ENCODE data around the gene IQCN.
A peak's percentile ranks its signal among the peaks of the same experiment; 100 is the strongest.

IQCN gene

DNA sequence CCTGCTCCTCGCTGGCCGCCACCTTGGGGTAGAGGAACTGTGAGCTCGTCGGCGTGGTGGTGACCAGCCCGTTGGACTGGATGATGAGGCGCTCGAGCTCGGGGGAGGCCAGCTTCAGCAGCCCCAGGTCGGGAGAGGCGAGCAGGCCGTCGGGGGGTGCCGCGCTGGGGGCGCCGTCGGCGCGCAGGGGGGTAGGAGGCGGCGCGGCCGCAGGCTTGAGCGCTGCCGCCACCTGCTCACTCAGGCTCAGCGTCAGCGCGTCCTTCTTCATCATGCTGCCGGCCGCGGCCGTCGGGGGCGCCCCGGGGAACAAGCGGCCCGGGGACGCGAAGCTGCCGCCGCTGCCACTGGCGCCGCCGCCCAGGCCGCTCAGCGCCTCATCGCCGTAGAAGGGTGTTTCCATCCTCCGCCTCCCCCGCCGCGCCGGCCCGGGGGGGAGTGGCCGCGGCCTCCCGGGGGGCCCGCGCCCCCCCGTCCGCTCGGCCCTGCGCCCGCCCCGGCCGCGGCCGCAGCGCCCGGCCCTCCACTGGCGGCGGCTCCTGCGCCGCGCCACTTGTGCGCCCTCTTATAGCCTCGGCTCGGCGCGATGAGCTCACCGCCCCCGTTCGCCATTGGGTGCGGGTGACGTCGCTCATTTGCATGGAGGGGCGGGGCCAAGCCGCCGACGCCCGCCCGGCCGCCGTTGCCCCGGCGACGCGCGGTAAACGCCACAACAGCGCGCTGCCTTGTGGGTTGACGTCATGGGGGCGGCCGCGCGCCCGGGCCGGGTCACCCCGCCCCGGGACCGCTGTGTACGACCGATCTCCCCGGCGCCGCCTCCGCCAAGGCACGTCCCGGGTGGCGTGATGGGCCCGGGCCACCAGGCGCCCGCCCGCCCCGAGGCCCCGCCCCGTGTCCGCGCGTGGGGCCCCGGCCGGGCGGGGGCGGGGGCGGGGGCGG, 7.1 kb upstream of the IQCN start, which contains the start of gene JUND (continued):
- TF ChIP-seq ZNF529 (tag by site-specific recombination; IDR thresholded peaks at IDR 0.05; ENCODE audit: insufficient replicate concordance) = no peak
- TF ChIP-seq ZNF692 (tag by site-specific recombination; IDR thresholded peaks at IDR 0.05) = no peak
- TF ChIP-seq ZNF561 (tag by site-specific recombination; IDR thresholded peaks at IDR 0.05; ENCODE audit: borderline replicate concordance) = peak; percentile 58; the same call in 1 of the 2 replicates
- no peak for TF ChIP-seq ZBTB10 (tag by site-specific recombination; IDR thresholded peaks at IDR 0.05)
- TF ChIP-seq ZNF76 (tag by site-specific recombination; IDR thresholded peaks at IDR 0.05; ENCODE audit: borderline replicate concordance, low read depth) = peak; percentile 86
- TF ChIP-seq, protein P1, sequence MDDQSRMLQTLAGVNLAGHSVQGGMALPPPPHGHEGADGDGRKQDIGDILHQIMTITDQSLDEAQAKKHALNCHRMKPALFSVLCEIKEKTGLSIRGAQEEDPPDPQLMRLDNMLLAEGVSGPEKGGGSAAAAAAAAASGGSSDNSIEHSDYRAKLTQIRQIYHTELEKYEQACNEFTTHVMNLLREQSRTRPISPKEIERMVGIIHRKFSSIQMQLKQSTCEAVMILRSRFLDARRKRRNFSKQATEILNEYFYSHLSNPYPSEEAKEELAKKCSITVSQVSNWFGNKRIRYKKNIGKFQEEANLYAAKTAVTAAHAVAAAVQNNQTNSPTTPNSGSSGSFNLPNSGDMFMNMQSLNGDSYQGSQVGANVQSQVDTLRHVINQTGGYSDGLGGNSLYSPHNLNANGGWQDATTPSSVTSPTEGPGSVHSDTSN (CRISPR knock-in tag; IDR thresholded peaks at IDR 0.05) = peak; percentile 92
- TF ChIP-seq HOXC10 (CRISPR knock-in tag; IDR thresholded peaks at IDR 0.05) = peak; percentile 25; the same call in 1 of the 2 replicates
- TF ChIP-seq ZNF280C (tag by site-specific recombination; IDR thresholded peaks at IDR 0.05) = no peak
- no peak for TF ChIP-seq ZNF266 (tag by site-specific recombination; IDR thresholded peaks at IDR 0.05; ENCODE audit: low read depth)
- TF ChIP-seq SP3 (tag by site-specific recombination; IDR thresholded peaks at IDR 0.05) = peak; percentile 66
- TF ChIP-seq ZNF660 (tag by site-specific recombination; IDR thresholded peaks at IDR 0.05) = peak; percentile 56; the same call in 1 of the 2 replicates
- TF ChIP-seq ZNF544 (tag by site-specific recombination; IDR thresholded peaks at IDR 0.05) = no peak
- no peak for TF ChIP-seq ZNF433 (tag by site-specific recombination; IDR thresholded peaks at IDR 0.05; ENCODE audit: low read depth)
- TF ChIP-seq PATZ1 (tag by site-specific recombination; IDR thresholded peaks at IDR 0.05) = no peak; the same call in 1 of the 2 replicates
- TF ChIP-seq ZNF510 (tag by site-specific recombination; IDR thresholded peaks at IDR 0.05; ENCODE audit: insufficient replicate concordance) = no peak
- peak; percentile 63; the same call in 1 of the 2 replicates for TF ChIP-seq KLF8 (tag by site-specific recombination; IDR thresholded peaks at IDR 0.05)
- no peak for TF ChIP-seq ZNF48 (tag by site-specific recombination; IDR thresholded peaks at IDR 0.05)
- TF ChIP-seq ZNF521 (tag by site-specific recombination; IDR thresholded peaks at IDR 0.05) = no peak
- TF ChIP-seq ZNF2 (tag by site-specific recombination; IDR thresholded peaks at IDR 0.05) = no peak
- TF ChIP-seq ZNF248 (tag by site-specific recombination; IDR thresholded peaks at IDR 0.05) = no peak
- no peak for TF ChIP-seq SP7 (tag by site-specific recombination; IDR thresholded peaks at IDR 0.05)
- no peak for TF ChIP-seq ZSCAN4 (tag by site-specific recombination; IDR thresholded peaks at IDR 0.05)
- no peak; the same call in 1 of the 2 replicates for TF ChIP-seq ZEB2 (tag by site-specific recombination; IDR thresholded peaks at IDR 0.05)
- no peak for TF ChIP-seq IKZF3 (tag by site-specific recombination; IDR thresholded peaks at IDR 0.05)
- no peak for TF ChIP-seq SCRT2 (tag by site-specific recombination; IDR thresholded peaks at IDR 0.05)
- TF ChIP-seq WT1 (tag by site-specific recombination; IDR thresholded peaks at IDR 0.05) = no peak
- TF ChIP-seq ZNF530 (tag by site-specific recombination; IDR thresholded peaks at IDR 0.05; ENCODE audit: low read depth) = no peak
- peak; percentile 49; the same call in 1 of the 2 replicates for TF ChIP-seq ZSCAN30 (tag by site-specific recombination; IDR thresholded peaks at IDR 0.05)
- TF ChIP-seq ZNF768 (tag by site-specific recombination; IDR thresholded peaks at IDR 0.05) = no peak
